HUES48 (cell line): ENCODE data around the gene NPIPB2.
"Not testable (repeated sequence)": the region's sequence is repeated elsewhere in the genome, so short reads cannot be mapped to it uniquely, and the experiment has no call there.

Experiments used
- H3K27ac ChIP-seq: one replicate; pipeline ENCODE4 v1.7.0; 2013; ENCODE audit warnings: low read depth, low read length, inconsistent platforms
- H3K27me3 ChIP-seq: 2 replicates; pipeline ENCODE4 v1.6.1; 2013; ENCODE audit warnings: mild to moderate bottlenecking, low read length; ENCODE audit not compliant: control insufficient read depth, insufficient read depth
- H3K36me3 ChIP-seq: 2 replicates; pipeline ENCODE4 v1.6.1; 2013; ENCODE audit warnings: low read length; ENCODE audit not compliant: control insufficient read depth, insufficient read depth
- H3K4me1 ChIP-seq: 2 replicates; pipeline ENCODE4 v1.6.1; 2013; ENCODE audit warnings: mild to moderate bottlenecking, low read length; ENCODE audit not compliant: control insufficient read depth, insufficient read depth
- H3K4me3 ChIP-seq: 2 replicates; pipeline ENCODE4 v1.5.1; 2013; ENCODE audit warnings: mild to moderate bottlenecking, low read depth, low read length
- H3K9ac ChIP-seq: 2 replicates; pipeline ENCODE4 v1.6.1; 2013; ENCODE audit warnings: mild to moderate bottlenecking, low read depth, low read length, moderate library complexity
- H3K9me3 ChIP-seq: 2 replicates; pipeline ENCODE4 v1.6.1; 2013; ENCODE audit warnings: low read length; ENCODE audit not compliant: control insufficient read depth, insufficient read depth

NPIPB2 gene

DNA sequence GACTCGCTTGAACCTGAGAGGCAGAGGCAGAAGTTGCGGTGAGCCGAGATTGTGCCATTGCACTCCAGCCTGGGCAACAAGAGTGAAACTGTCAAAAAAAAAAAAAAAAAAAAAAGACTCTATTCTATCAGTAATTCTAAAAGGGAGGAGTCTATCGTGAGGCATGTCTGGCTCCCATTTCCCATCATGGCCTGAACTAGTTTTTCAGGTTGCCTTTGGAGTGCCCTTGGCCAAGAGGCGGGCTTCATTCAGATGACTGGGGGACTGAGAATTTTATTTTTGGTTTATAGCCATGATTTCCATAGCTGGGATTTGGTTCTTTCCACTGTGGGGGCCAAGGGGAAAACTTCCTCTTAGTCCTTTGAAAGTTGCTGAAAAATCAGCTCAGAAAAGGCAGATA lies 31.2 kb upstream of the NPIPB2 start:
- H3K9ac ChIP-seq = no peak overlapping the region
- no peak overlapping the region for H3K4me3 ChIP-seq
- no peaks in the 10 kb centered on the region for H3K9me3 ChIP-seq
- H3K36me3 ChIP-seq = no peaks in the 10 kb centered on the region
- H3K4me1 ChIP-seq = 0 out of 2 replicates have a peak, but pooled peaks cover 5% of the 10 kb centered on the region
- no peaks in the 10 kb centered on the region for H3K27me3 ChIP-seq
- no peak overlapping the region for H3K27ac ChIP-seq

- Histone ChIP-seq H3K36me3 (no peaks in the 10 kb centered on the region), H3K9me3 (no peaks in the 10 kb centered on the region), H3K4me1 (no peaks in the 10 kb centered on the region), H3K27ac (no peak overlapping the region), H3K4me3 (no peak overlapping the region), H3K9ac (no peak overlapping the region), H3K27me3 (no peaks in the 10 kb centered on the region)
These were observed 30.3 kb upstream of the NPIPB2 start for GRCh38 chr16:11972128-11972527.

DNA sequence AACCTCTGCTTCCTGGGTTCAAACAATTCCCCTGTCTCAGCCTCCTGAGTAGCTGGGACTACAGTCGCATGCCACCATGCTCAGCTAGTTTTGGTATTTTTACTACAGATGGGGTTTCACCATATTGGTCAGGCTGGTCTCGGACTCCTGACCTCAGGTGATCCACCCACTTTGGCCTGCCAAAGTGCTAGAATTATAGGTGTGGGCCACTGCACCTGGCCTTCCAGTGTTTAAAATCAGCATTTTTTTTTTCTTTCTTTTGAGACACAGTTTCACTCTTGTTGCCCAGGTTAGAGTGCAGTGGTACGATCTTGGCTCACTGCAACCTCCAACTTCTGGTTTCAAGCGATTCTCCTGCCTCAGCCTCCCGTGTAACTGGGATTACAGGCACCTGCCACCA lies 28.4 kb upstream of the NPIPB2 start:
- H3K4me3 ChIP-seq, H3K9ac ChIP-seq, H3K36me3 ChIP-seq, H3K9me3 ChIP-seq, H3K4me1 ChIP-seq, H3K27me3 ChIP-seq, H3K27ac ChIP-seq: not testable (repeated sequence)

DNA sequence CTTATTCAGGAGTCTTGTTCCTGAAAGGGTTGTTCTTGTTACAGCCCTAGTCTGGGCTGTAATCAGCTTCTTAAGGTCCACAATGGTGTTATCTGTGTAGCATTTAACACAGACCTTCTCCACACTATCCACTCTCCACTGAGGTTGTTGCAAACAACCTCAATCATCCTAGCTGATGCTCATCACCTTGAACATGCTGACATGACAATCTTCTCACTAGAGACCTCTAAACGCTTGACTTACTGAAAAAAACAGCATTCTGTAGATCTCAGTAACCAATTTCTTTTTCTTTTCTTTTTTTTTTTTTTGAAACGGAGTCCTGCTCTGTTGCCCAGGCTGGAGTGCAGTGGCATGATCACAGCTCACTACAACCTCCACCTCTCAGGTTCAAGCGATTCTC lies 26.7 kb upstream of the NPIPB2 start:
- H3K27me3 ChIP-seq = no peaks in the 10 kb centered on the region
- H3K36me3 ChIP-seq = no peaks in the 10 kb centered on the region
- H3K9ac ChIP-seq = no peak overlapping the region
- H3K4me1 ChIP-seq = no peaks in the 10 kb centered on the region
- no peak overlapping the region for H3K27ac ChIP-seq
- H3K9me3 ChIP-seq = no peaks in the 10 kb centered on the region
- H3K4me3 ChIP-seq = no peak overlapping the region

GRCh38 chr16:11967195-11967911 lies 25.5 kb upstream of the NPIPB2 start:
- Histone ChIP-seq H3K9ac (no peak overlapping the region), H3K27me3 (no peaks in the 10 kb centered on the region), H3K9me3 (no peaks in the 10 kb centered on the region), H3K4me1 (no peaks in the 10 kb centered on the region), H3K4me3 (no peak overlapping the region), H3K36me3 (no peaks in the 10 kb centered on the region), H3K27ac (no peak overlapping the region)

GRCh38 chr16:11966173-11966572 lies 24.3 kb upstream of the NPIPB2 start:
- no peaks in the 10 kb centered on the region for H3K4me1 ChIP-seq
- H3K9me3 ChIP-seq = no peaks in the 10 kb centered on the region
- no peak overlapping the region for H3K27ac ChIP-seq
- no peak overlapping the region for H3K4me3 ChIP-seq
- H3K27me3 ChIP-seq = no peaks in the 10 kb centered on the region
- H3K9ac ChIP-seq = no peak overlapping the region
- H3K36me3 ChIP-seq = no peaks in the 10 kb centered on the region

GRCh38 chr16:11964761-11965551 lies 23.1 kb upstream of the NPIPB2 start, which contains the start of gene TNFRSF17:
Gene TNFRSF17 (plus strand): TSS chr16:11965210. CDS start chr16:11965325, 115 bp downstream.
- H3K9ac ChIP-seq = no peak within 1 kb of the TSS
- H3K36me3 ChIP-seq = no peaks in the 10 kb centered on the region
- H3K27me3 ChIP-seq = no peaks in the 10 kb centered on the region
- H3K9me3 ChIP-seq = no peaks in the 10 kb centered on the region
- H3K27ac ChIP-seq = no peak within 1 kb of the TSS
- no peak within 1 kb of the TSS for H3K4me3 ChIP-seq
- no peaks in the 10 kb centered on the region for H3K4me1 ChIP-seq

DNA sequence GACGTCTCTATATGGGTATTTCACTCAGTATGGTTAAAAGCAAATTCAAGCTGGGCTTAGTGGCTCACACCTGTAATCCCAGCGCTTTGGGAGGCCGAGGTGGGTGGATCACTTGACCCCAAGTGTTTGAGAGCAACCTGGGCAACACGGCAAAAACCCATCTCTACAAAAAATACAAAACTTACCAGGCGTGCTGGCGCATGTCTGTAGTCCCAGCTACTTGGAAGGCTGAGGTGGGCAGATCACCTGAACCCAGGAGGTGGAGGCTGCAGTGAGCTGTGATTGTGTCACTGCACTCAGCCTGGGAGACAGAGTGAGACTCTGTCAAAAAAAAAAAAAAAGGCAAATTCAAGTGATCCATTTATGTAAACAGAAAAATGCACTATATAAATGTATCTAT lies 21.9 kb upstream of the NPIPB2 start:
- H3K36me3 ChIP-seq = no peaks in the 10 kb centered on the region
- H3K9ac ChIP-seq = no peak overlapping the region
- H3K9me3 ChIP-seq = no peaks in the 10 kb centered on the region
- no peak overlapping the region for H3K27ac ChIP-seq
- H3K4me3 ChIP-seq = no peak overlapping the region
- no peaks in the 10 kb centered on the region for H3K4me1 ChIP-seq
- no peaks in the 10 kb centered on the region for H3K27me3 ChIP-seq

GRCh38 chr16:11962978-11963377 lies 21.1 kb upstream of the NPIPB2 start:
- H3K27ac ChIP-seq, H3K9me3 ChIP-seq, H3K9ac ChIP-seq, H3K4me1 ChIP-seq, H3K4me3 ChIP-seq, H3K27me3 ChIP-seq, H3K36me3 ChIP-seq: not testable (repeated sequence)

DNA sequence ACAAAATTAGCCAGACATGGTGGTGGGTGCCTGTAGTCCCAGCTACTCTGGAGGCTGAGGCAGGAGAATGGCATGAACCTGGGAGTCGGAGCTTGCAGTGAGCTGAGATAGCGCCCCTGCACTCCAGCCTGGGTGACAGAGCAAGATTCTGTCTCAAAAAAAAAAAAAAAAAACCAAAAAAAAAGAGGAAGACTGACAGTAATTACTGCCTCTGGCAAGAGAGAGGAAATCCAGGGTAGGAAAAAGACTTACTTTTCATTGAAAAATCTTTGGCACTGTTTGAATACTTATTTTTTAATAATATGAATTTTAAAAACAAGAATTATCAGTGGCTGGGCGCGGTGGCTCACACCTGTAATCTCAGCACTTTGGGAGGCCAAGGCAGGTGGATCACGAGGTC lies 20.6 kb upstream of the NPIPB2 start:
- not testable (repeated sequence) for H3K27me3 ChIP-seq, H3K4me3 ChIP-seq, H3K9ac ChIP-seq, H3K27ac ChIP-seq, H3K36me3 ChIP-seq, H3K9me3 ChIP-seq, H3K4me1 ChIP-seq

- Histone ChIP-seq H3K4me3 (no peak overlapping the region), H3K27me3 (no peaks in the 10 kb centered on the region), H3K36me3 (no peaks in the 10 kb centered on the region), H3K4me1 (no peaks in the 10 kb centered on the region), H3K9ac (no peak overlapping the region), H3K27ac (no peak overlapping the region), H3K9me3 (no peaks in the 10 kb centered on the region)
These were observed 15.9 kb upstream of the NPIPB2 start for GRCh38 chr16:11957591-11958395.
